Measurements from ENCODE around the gene POLR2H.

DNA sequence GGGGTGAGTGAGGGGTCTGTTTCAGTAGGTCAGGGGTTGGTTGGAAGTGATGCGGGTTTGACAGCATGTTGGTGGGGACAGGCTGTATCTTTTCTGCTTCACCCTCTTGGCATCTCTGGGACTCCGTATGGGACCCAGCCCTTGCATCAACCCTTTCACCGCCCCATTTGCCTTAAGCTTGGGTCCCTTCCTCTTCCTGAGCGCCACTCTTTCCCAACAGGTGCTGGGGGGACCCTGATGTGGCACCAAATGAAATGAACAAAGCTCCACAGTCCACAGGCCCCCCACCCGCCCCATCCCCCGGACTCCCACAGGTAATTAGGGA lies 46.0 kb upstream of the POLR2H start:
- TF ChIP-seq FOXA1 (IDR thresholded peaks at IDR 0.05), result no peak
- no peak for TF ChIP-seq ZNF384 (IDR thresholded peaks at IDR 0.05)
- TF ChIP-seq, protein P1, sequence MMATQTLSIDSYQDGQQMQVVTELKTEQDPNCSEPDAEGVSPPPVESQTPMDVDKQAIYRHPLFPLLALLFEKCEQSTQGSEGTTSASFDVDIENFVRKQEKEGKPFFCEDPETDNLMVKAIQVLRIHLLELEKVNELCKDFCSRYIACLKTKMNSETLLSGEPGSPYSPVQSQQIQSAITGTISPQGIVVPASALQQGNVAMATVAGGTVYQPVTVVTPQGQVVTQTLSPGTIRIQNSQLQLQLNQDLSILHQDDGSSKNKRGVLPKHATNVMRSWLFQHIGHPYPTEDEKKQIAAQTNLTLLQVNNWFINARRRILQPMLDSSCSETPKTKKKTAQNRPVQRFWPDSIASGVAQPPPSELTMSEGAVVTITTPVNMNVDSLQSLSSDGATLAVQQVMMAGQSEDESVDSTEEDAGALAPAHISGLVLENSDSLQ (IDR thresholded peaks at IDR 0.05), result no peak
- TF ChIP-seq BHLHE40 (IDR thresholded peaks at IDR 0.05; ENCODE audit: borderline replicate concordance), result no peak
- TF ChIP-seq NFRKB (IDR thresholded peaks at IDR 0.05), result no peak
- no peak for TF ChIP-seq ELF4 (IDR thresholded peaks at IDR 0.05)
- no peak for TF ChIP-seq SP1 (IDR thresholded peaks at IDR 0.05)
- TF ChIP-seq FOXK2 (IDR thresholded peaks at IDR 0.05), result no peak
- TF ChIP-seq SUZ12 (IDR thresholded peaks at IDR 0.05), result no peak

Data from HEK293T (cell line).